ENCODE results near the gene GSG1.
"Not testable (repeated sequence)": the region's sequence is repeated elsewhere in the genome, so short reads cannot be mapped to it uniquely, and the experiment has no call there.

The GSG1 gene

GRCh38 chr12:13062669-13063068 is 40.8 kb downstream of the GSG1 start:
- no peak for DNase-seq (ENCODE audit: low read depth in 2 of 2)

GRCh38 chr12:13061377-13061776 is 42.1 kb downstream of the GSG1 start:
- DNase-seq (ENCODE audit: low read depth in 2 of 2) = no peak

- DNase-seq (ENCODE audit: low read depth in 2 of 2) = no peak
These were observed 42.9 kb downstream of the GSG1 start for GRCh38 chr12:13060581-13060980.

- DNase-seq (ENCODE audit: low read depth in 2 of 2) = not testable (repeated sequence)
These were observed 49.9 kb downstream of the GSG1 start for GRCh38 chr12:13053617-13054016.

- no peak for DNase-seq (ENCODE audit: low read depth in 2 of 2)
These were observed 51.0 kb downstream of the GSG1 start for GRCh38 chr12:13052421-13052820.

DNA sequence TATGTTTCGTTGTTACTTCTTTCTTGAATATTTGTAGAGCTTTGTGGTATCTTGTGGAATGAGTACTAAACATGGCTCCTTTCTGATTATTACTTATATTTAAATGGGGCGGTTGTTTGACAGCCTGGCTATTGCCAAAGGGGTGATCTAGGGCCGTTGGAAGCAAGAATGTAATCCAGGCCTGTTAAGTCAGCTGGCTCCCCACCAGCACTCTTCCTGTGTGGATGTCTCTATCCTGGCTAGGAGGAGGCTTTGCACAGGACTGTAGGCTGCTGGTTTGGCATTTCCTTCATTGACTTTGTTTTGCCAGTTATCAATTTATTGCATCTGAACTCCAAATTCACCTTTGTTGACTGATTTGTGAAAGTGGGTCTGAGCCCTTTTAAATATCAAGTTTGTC is 53.7 kb downstream of the GSG1 start:
- DNase-seq (ENCODE audit: low read depth in 2 of 2) = no peak

DNA sequence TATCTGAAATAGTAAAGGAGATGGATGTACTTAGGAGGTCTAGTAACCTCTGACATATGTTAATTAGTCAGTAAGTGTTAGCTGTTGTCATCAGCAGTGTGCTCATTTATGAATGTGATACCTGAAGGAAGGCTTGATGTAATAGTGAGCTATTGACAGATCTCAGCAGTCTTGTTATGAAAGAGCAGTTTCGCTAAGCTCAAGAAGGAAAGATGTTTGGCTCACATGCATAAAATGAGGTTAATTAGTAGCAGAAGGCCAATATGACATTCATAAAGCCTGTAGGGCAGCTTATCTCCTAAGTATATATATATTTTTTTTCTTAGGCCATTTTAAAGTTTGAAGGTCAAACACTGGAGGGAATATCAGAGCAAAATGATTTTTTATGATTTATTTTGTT is 56.5 kb downstream of the GSG1 start:
- DNase-seq (ENCODE audit: low read depth in 2 of 2) = no peak

DNA sequence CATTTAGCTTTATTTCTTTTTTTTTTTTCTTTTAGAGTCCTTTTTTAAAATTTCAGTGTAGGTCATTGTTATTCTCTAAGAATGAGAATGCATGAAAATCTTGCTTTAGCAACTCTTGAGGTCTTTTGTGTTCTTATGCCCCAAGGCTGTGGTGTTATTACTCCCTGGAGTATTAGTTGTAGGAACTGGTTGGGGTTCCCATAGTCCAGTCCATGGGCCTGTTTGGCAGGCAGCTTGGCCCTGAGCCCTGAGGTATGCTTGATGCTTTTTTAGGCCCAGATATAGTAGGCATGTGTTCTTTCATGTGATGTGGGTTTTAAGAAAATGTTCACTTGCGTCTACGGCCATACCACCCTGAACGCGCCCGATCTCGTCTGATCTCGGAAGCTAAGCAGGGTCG is 57.7 kb downstream of the GSG1 start:
- DNase-seq (ENCODE audit: low read depth in 2 of 2) = no peak

- no peak for DNase-seq (ENCODE audit: low read depth in 2 of 2)
These were observed 58.6 kb downstream of the GSG1 start for GRCh38 chr12:13044906-13045299.

- DNase-seq (ENCODE audit: low read depth in 2 of 2) = peak; percentile 46 to 67
These were observed 59.2 kb downstream of the GSG1 start, which contains the start of gene FAM234B for GRCh38 chr12:13044002-13044905. TSS of gene FAM234B (plus strand) at chr12:13044381. CDS start at chr12:13044404, 23 bp downstream.

- no peak for DNase-seq (ENCODE audit: low read depth in 2 of 2)
These were observed 60.7 kb downstream of the GSG1 start for GRCh38 chr12:13042666-13043230.

DNA sequence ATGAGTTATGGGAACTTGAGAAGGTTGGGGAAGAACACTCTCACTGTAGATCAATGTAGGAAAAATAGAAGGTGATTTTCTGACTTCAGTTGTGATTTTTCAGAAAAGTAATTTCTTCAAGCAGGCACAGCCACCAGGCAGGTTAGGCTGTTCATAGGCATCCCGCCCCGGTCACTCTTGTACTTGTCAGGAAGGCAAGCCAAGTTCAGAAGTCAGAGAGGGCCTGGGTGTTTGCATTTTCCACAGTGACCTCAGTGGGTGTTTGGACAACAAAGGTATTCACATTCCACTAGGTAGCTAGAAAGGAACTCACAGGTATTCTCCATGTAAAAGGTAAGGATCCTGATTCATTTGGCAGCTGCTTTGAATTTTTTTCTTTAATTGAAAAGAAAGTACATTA is 62.2 kb downstream of the GSG1 start:
- DNase-seq (ENCODE audit: low read depth in 2 of 2) = no peak

DNA sequence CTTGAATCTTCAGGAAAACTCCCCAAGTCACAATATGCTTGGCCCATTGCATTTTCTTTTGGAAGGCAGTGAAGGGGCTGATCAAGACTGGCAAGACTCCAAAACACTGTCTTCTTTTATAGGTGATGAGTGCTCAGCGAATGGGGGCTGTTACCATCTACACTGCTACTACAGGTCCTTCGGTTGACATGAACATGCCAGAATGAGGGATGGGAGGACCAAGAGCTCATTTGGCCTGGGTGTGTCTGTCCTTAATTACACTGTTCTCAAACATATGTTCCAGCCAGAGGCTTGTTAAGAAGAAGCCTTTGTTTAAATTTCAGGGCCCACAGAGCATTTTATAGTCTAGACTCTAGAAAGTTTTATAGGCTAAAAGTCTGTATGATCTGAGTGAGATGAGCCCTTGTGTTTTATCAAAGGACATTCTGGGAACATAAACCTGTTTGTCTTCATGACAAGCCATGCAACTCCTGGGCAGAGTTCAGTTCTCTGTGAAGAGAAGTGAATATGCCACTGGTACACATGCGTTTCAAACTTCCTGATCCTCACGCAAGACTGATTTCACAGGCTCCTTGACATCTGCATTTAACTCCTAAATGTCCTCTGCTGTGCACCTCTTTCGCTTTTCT is 64.0 kb downstream of the GSG1 start:
- no peak for DNase-seq (ENCODE audit: low read depth in 2 of 2)

DNA sequence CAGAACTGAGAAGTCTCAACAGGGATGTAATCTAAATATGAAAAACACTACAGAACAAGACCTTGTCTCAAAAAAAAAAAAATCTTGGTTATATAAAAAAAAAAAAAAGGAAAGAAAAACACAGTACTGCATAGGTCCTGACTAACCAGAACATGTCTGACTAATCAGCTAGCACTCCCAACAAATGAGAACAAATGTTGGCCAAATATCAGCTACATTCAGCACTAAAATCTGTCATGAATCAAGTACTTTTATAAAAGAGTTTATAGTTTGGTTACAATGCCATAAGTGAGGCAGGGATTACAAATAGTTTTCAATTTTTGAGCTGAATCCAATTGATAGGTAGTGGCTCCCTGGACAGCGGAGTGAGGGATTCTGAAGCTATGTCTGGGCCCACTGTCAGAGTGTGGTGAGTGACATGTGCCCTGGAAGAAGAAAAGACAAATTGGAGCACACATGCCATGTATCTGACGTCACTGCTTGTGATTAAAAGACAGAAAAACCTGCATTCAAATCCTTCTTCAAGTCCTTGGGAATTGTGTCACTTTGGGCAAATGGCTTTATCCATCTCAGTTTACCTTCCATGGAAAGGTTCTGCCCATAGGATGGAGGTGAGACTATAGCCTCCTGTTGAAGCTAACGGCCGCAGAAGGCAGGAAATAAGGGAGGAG is 64.8 kb downstream of the GSG1 start:
- no peak for DNase-seq (ENCODE audit: low read depth in 2 of 2)

- DNase-seq (ENCODE audit: low read depth in 2 of 2) = no peak
These were observed 66.6 kb downstream of the GSG1 start for GRCh38 chr12:13036881-13037280.

GRCh38 chr12:13035335-13035734 is 68.1 kb downstream of the GSG1 start:
- not testable (repeated sequence) for DNase-seq (ENCODE audit: low read depth in 2 of 2)
